Measurements from ENCODE around the gene GNB1L. TPM values are rescaled to one million over a fixed set of nuclear protein-coding genes. Genes with fewer than 3 reads are reported as not detected.

The GNB1L gene
- total RNA-seq, 1 experiment from 2014 or later, result 15.8 TPM

GRCh38 chr22:19857382-19857781 is 2.7 kb upstream of the GNB1L start:
- intact Hi-C loops (cut with micrococcal nuclease; ENCODE audit: unreplicated experiment), result no loop called here
- Mint-ChIP-seq H3K4me3 (ENCODE audit: unreplicated experiment) (no peak overlapping the region), H3K27me3 (ENCODE audit: insufficient read depth, unreplicated experiment) (no peaks in the 10 kb centered on the region), H3K9me3 (ENCODE audit: unreplicated experiment) (no peaks in the 10 kb centered on the region), H3K27ac (ENCODE audit: unreplicated experiment) (no peak overlapping the region), H3K4me1 (ENCODE audit: low read depth, unreplicated experiment) (peaks cover 13% of the 10 kb centered on the region), H3K36me3 (ENCODE audit: insufficient read depth, unreplicated experiment) (peaks cover 18% of the 10 kb centered on the region)
- ChIA-PET CTCF (no interaction called here), POLR2A (no interaction called here)
- no TSS peak for BruUV-seq (replicated peaks)
- Histone ChIP-seq H3K36me3 (ENCODE audit: control insufficient read depth, insufficient read depth, low read length) (no peaks in the 10 kb centered on the region), H3K4me3 (ENCODE audit: low read depth, low read length) (no peak overlapping the region), H3K27me3 (replicated peaks; ENCODE audit: control insufficient read depth, insufficient read depth, low read length) (no peaks in the 10 kb centered on the region), H3K4me1 (peaks cover 14% of the 10 kb centered on the region), H3K9me3 (no peaks in the 10 kb centered on the region)
- no peak for TF ChIP-seq CTCF (IDR thresholded peaks at IDR 0.05; ENCODE audit: insufficient read depth in 1 of 2, low read depth in 1 of 2, low read length in 1 of 2, severe bottlenecking in 1 of 2, unreplicated experiment in 1 of 2)
- no peak for DNase-seq

GRCh38 chr22:19855504-19856409 is 1.1 kb upstream of the GNB1L start:
- no peak for TF ChIP-seq CTCF (IDR thresholded peaks at IDR 0.05; ENCODE audit: insufficient read depth in 1 of 2, low read depth in 1 of 2, low read length in 1 of 2, severe bottlenecking in 1 of 2, unreplicated experiment in 1 of 2)
- Histone ChIP-seq H3K36me3 (ENCODE audit: control insufficient read depth, insufficient read depth, low read length) (peaks cover 6% of the 10 kb centered on the region), H3K4me3 (ENCODE audit: low read depth, low read length) (peak overlapping the region; percentile 87), H3K9me3 (no peaks in the 10 kb centered on the region), H3K27me3 (replicated peaks; ENCODE audit: control insufficient read depth, insufficient read depth, low read length) (no peaks in the 10 kb centered on the region), H3K4me1 (peaks cover 30% of the 10 kb centered on the region)
- peak overlapping the region; percentile 95 for H3K4me3 Mint-ChIP-seq (ENCODE audit: unreplicated experiment)
- H3K36me3 Mint-ChIP-seq (ENCODE audit: insufficient read depth, unreplicated experiment), result peaks cover 28% of the 10 kb centered on the region
- DNase-seq, result peak; percentile 47 to 51
- peaks cover 21% of the 10 kb centered on the region for H3K4me1 Mint-ChIP-seq (ENCODE audit: low read depth, unreplicated experiment)
- ChIA-PET POLR2A (interaction anchor here (1.5 kb wide), 1 partner anchor 25 kb away, joined by 5 read pairs; no protein-coding TSS in a partner anchor), CTCF (interaction anchor here (0.6 to 1.4 kb wide), 2 partner anchors 54 to 194 kb away, joined by 3 to 6 read pairs; no protein-coding TSS in a partner anchor)
- no TSS peak for BruUV-seq (replicated peaks)
- no peaks in the 10 kb centered on the region for H3K9me3 Mint-ChIP-seq (ENCODE audit: unreplicated experiment)
- H3K27me3 Mint-ChIP-seq (ENCODE audit: insufficient read depth, unreplicated experiment), result no peaks in the 10 kb centered on the region
- intact Hi-C loops (cut with micrococcal nuclease; ENCODE audit: unreplicated experiment), result loop anchor here (2.0 kb wide), 2 partner anchors 25 to 125 kb away; no protein-coding TSS in a partner anchor
- H3K27ac Mint-ChIP-seq (ENCODE audit: unreplicated experiment), result peak overlapping the region; percentile 87

GRCh38 chr22:19853879-19854777 is 546 bp downstream of the GNB1L start:
- no peaks in the 10 kb centered on the region for H3K9me3 ChIP-seq
- H3K4me1 ChIP-seq, result peaks cover 44% of the 10 kb centered on the region
- no peaks in the 10 kb centered on the region for H3K27me3 ChIP-seq (replicated peaks; ENCODE audit: control insufficient read depth, insufficient read depth, low read length)
- peak overlapping the region; percentile 87 for H3K4me3 ChIP-seq (ENCODE audit: low read depth, low read length)
- Mint-ChIP-seq H3K36me3 (ENCODE audit: insufficient read depth, unreplicated experiment) (peaks cover 42% of the 10 kb centered on the region), H3K4me3 (ENCODE audit: unreplicated experiment) (peak overlapping the region; percentile 95), H3K27me3 (ENCODE audit: insufficient read depth, unreplicated experiment) (no peaks in the 10 kb centered on the region), H3K27ac (ENCODE audit: unreplicated experiment) (peak overlapping the region; percentile 87), H3K9me3 (ENCODE audit: unreplicated experiment) (no peaks in the 10 kb centered on the region), H3K4me1 (ENCODE audit: low read depth, unreplicated experiment) (peaks cover 33% of the 10 kb centered on the region)
- TF ChIP-seq CTCF (IDR thresholded peaks at IDR 0.05; ENCODE audit: insufficient read depth in 1 of 2, low read depth in 1 of 2, low read length in 1 of 2, severe bottlenecking in 1 of 2, unreplicated experiment in 1 of 2), result no peak
- POLR2A ChIA-PET, result interaction anchor here (1.4 kb wide), 1 partner anchor 21 kb away, joined by 8 read pairs; no protein-coding TSS in a partner anchor
- H3K36me3 ChIP-seq (ENCODE audit: control insufficient read depth, insufficient read depth, low read length), result peaks cover 6% of the 10 kb centered on the region
- intact Hi-C loops (cut with micrococcal nuclease; ENCODE audit: unreplicated experiment), result loop anchor here (2.0 kb wide), 2 partner anchors 27 to 123 kb away; no protein-coding TSS in a partner anchor
- peak in 1 of 2 experiments; percentile 32 for DNase-seq
- BruUV-seq (replicated peaks), result TSS peak; percentile 36
- CTCF ChIA-PET, result interaction anchor here (0.7 to 1.1 kb wide), 4 partner anchors 56 to 130 kb away, joined by 3 to 5 read pairs (median 3); partner anchors contain the start of gene GP1BB
